SJCRH30 (cell line): ENCODE data around the gene ZNF71. TPM values are rescaled to one million over a fixed set of nuclear protein-coding genes. Genes with fewer than 3 reads are reported as not detected.
"Not testable (repeated sequence)": the region's sequence is repeated elsewhere in the genome, so short reads cannot be mapped to it uniquely, and the experiment has no call there.

Experiments used
- DNase-seq, 2 experiments: peaks; one replicate each; pipeline ENCODE4 v3.0.0-alpha.2; 2015 to 2020
- H3K27ac ChIP-seq: fragments of 250-450 bp; sonication (Bioruptor Pico); 2 replicates; pipeline ENCODE4 v1.5.1; 2020; ENCODE audit warnings: mild to moderate bottlenecking, moderate library complexity
- H3K27me3 ChIP-seq: fragments of 250-450 bp; sonication (Bioruptor Pico); 2 replicates; pipeline ENCODE4 v1.5.1; 2020; ENCODE audit warnings: mild to moderate bottlenecking, moderate library complexity
- H3K36me3 ChIP-seq: fragments of 250-450 bp; sonication (Bioruptor Pico); 2 replicates; pipeline ENCODE4 v1.5.1; 2020; ENCODE audit warnings: mild to moderate bottlenecking, moderate library complexity
- H3K4me1 ChIP-seq: fragments of 250-450 bp; sonication (Bioruptor Pico); 2 replicates; pipeline ENCODE4 v1.5.1; 2020; ENCODE audit warnings: mild to moderate bottlenecking, moderate library complexity
- H3K4me3 ChIP-seq: fragments of 250-450 bp; sonication (Bioruptor Pico); 2 replicates; pipeline ENCODE4 v1.5.1; 2020; ENCODE audit warnings: mild to moderate bottlenecking, moderate library complexity
- H3K9me3 ChIP-seq: fragments of 250-450 bp; sonication (Bioruptor Pico); replicated peaks from 2 replicates; pipeline ENCODE4 v1.5.1; 2020; ENCODE audit warnings: mild to moderate bottlenecking, moderate library complexity
- total RNA-seq: library from RNA; depleted of rRNA; stranded (reverse); fragments of >200 nt; shearing (Covaris generic); gene quantifications from 2 replicates; pipeline ENCODE4 v1.2.3, GENCODE V29; 2014; rRNA removed

Gene ZNF71
- total RNA-seq, 1 experiment from 2014 or later = 11.1 TPM

DNA sequence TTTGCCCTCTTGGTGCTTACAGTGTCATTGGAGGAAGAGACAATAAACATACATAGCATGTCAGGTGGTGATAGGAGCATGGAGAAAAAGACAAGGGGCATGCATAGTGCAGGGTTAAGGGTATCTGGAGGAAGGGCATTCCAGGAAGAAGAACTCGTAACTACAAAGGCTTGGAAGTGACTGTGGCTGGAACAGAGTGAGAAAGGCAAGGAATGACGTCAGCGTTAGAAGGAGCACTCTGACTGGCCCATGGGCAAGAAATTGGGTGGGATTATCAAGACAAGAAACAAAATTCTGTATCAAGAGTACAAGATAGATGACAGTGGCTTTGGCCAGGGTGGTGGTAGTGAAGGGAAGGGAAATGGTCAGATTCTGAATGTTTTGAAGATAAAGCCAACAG is 59.0 kb downstream of the ZNF71 start:
- no peaks in the 10 kb centered on the region for H3K9me3 ChIP-seq
- no peaks in the 10 kb centered on the region for H3K27me3 ChIP-seq
- H3K36me3 ChIP-seq = no peaks in the 10 kb centered on the region
- no peak overlapping the region for H3K4me3 ChIP-seq
- no peaks in the 10 kb centered on the region for H3K4me1 ChIP-seq
- no peak overlapping the region for H3K27ac ChIP-seq
- DNase-seq = no peak

- no peaks in the 10 kb centered on the region; the same call in 1 of the 2 replicates for H3K9me3 ChIP-seq
- no peaks in the 10 kb centered on the region for H3K36me3 ChIP-seq
- no peaks in the 10 kb centered on the region for H3K27me3 ChIP-seq
- DNase-seq = peak in 1 of 2 experiments; percentile 26
- no peak overlapping the region for H3K27ac ChIP-seq
- H3K4me3 ChIP-seq = no peak overlapping the region
- H3K4me1 ChIP-seq = no peaks in the 10 kb centered on the region
Observed at GRCh38 chr19:56660381-56661107, 65.4 kb downstream of the ZNF71 start.

DNA sequence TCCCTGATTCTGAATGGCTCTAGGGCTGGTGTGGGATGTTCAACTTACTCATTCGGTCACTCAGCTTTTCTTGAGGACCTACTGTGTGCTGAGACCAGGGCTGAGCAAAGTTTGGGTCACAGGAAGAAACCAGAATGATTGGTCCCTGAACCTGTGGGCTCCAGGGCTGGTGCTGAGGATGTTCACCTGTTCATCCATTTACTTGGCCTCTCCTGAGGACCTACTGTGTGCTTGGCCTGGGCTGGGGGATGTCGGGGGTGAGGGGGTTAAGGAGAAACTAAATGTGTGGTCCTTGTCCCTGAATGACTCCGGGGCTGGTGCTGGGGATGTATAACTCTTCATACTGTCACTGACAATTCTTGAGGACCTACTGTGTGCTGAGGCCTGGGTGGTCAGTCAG is 66.1 kb downstream of the ZNF71 start:
- H3K9me3 ChIP-seq = no peaks in the 10 kb centered on the region; the same call in 1 of the 2 replicates

DNA sequence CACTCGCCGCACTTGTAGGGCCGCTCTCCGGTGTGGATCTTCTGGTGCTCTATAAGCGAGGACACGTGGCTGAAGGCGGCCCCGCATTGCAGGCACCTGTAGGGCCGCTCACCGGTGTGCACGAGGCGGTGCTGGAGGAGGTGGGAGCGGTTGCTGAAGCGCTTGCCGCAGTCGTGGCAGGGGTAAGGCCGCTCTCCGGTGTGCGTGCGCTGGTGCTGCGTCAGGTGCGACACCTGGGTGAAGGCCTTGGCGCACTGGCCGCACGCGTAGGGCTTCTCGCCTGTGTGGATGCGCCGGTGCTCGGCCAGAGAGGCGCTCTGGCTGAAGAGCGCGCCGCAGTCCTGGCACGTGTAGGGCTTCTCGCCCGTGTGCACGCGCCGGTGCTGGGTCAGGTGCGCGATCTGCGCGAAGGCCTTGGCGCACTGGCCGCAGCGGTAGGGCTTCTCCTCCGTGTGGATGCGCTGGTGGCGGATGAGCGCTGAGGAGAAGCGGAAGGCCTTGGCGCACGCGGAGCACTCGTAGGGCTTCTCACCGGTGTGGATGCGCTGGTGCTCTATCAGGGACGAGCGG is 68.9 kb downstream of the ZNF71 start:
- no peak for DNase-seq
- no peaks in the 10 kb centered on the region; the same call in 1 of the 2 replicates for H3K9me3 ChIP-seq
- H3K4me1 ChIP-seq = no peaks in the 10 kb centered on the region

More for the DNA sequence above, 66.1 kb downstream of the ZNF71 start:
- Histone ChIP-seq H3K27me3 (no peaks in the 10 kb centered on the region), H3K4me1 (no peaks in the 10 kb centered on the region), H3K4me3 (no peak overlapping the region), H3K36me3 (no peaks in the 10 kb centered on the region), H3K27ac (no peak overlapping the region)
- DNase-seq = no peak

DNA sequence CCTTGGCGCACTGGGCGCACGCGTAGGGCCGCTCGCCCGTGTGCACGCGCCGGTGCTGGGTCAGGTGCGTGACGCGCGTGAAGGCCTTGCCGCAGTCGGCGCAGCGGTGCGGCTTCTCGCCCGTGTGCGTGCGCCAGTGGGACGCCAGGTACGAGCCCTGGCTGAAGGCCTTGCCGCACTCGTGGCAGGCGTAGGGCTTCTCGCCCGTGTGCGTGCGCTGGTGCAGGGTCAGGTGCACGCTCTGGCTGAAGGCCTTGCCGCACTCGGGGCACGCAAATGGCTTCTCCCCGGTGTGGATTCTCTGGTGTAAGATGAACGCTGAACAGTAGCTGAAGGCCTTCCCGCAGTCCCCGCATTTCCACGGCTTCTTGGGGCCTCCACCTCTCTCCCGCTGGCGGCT is 69.4 kb downstream of the ZNF71 start:
- Histone ChIP-seq H3K36me3 (no peaks in the 10 kb centered on the region), H3K27ac (no peak overlapping the region), H3K27me3 (no peaks in the 10 kb centered on the region), H3K4me1 (no peaks in the 10 kb centered on the region), H3K4me3 (no peak overlapping the region), H3K9me3 (no peaks in the 10 kb centered on the region; the same call in 1 of the 2 replicates)
- no peak for DNase-seq

More for the DNA sequence above, 68.9 kb downstream of the ZNF71 start:
- Histone ChIP-seq H3K27me3 (no peaks in the 10 kb centered on the region), H3K36me3 (no peaks in the 10 kb centered on the region), H3K4me3 (no peak overlapping the region), H3K27ac (no peak overlapping the region)

- Histone ChIP-seq H3K36me3 (no peaks in the 10 kb centered on the region), H3K27me3 (no peaks in the 10 kb centered on the region), H3K9me3 (no peaks in the 10 kb centered on the region), H3K27ac (no peak overlapping the region), H3K4me3 (no peak overlapping the region), H3K4me1 (no peaks in the 10 kb centered on the region)
- DNase-seq = peak in 1 of 2 experiments; percentile 15
Observed at GRCh38 chr19:56667311-56667870, 72.3 kb downstream of the ZNF71 start.

DNA sequence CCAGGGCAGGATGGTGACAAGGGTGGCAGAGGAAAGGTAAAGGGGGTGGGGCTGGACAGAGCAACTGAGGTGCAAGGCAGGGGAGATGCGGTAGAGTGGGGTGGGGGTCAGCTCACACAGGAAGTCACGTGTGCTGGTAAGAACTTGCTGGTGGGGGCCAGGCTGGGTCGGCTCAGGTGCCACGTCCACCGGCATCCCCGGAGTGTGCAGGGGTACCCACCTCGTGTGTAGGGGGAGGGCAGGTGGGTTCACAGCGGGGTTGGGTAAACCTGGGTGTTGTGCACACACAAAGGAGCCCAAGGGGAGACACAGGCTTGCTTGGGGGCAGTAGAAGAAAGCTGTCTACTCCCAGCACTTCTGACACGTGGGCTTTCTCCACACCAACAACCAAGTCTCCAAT is 73.6 kb downstream of the ZNF71 start:
- no peaks in the 10 kb centered on the region for H3K4me1 ChIP-seq
- no peak for DNase-seq
- H3K9me3 ChIP-seq = no peaks in the 10 kb centered on the region
- H3K4me3 ChIP-seq = no peak overlapping the region
- H3K36me3 ChIP-seq = no peaks in the 10 kb centered on the region
- no peaks in the 10 kb centered on the region for H3K27me3 ChIP-seq
- H3K27ac ChIP-seq = no peak overlapping the region

- DNase-seq = no peak
- no peak overlapping the region for H3K4me3 ChIP-seq
- H3K27ac ChIP-seq = no peak overlapping the region
- H3K9me3 ChIP-seq = no peaks in the 10 kb centered on the region
- H3K27me3 ChIP-seq = no peaks in the 10 kb centered on the region
- H3K36me3 ChIP-seq = no peaks in the 10 kb centered on the region
- no peaks in the 10 kb centered on the region for H3K4me1 ChIP-seq
Observed at GRCh38 chr19:56670401-56670960, 75.4 kb downstream of the ZNF71 start.

DNA sequence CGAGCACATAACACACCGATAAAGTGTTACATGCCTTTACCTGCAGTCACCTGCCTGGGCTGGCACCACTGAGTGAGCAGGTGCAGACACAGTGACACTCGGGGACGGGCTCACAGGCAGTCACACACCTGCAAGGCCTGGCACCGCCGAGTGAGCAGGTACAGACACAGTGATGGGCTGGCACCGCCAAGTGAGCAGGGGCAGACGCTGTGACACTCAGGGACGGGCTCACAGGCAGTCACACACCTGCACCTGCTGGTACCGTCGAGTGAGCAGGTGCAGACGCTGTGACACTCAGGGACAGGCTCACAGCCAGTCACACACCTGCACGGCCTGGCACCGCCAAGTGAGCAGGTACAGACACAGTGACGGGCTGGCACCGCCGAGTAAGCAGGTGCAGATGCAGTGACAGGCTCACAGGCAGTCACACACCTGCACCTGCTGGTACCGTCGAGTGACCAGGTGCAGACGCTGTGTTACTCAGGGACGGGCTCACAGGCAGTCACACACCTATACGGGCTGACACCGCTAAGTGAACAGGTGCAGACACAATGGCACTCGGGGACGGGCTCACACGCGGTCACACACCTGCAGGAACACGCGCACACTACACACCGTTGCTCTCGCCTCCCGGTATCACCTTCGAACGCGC is 76.0 kb downstream of the ZNF71 start:
- no peaks in the 10 kb centered on the region for H3K9me3 ChIP-seq
- H3K27ac ChIP-seq = no peak overlapping the region

DNA sequence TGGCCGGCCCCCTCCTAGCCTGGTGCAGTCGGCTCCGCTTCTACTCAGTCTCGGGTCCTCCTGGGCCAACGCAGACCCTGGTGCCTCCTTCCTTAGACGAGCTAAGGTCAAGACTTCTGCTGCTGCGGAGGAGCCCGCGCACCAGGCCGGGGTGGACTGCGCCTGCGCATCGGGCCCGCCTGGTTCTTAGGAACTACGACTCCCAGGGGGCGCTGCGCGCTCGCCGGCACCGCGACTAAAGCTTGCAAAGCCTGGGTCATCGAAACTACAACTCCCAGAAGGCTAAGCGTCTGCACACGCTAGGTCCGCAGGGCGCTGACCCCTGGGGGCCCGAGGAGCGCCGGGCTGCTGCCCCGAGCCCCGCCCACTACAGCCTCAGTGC is 76.5 kb downstream of the ZNF71 start, which contains the start of gene ZNF835:
ZNF835 (minus strand) TSS at position 145 of the 382 bp plus-strand sequence. CDS start 6,559 bp downstream, outside the sequence.
- Histone ChIP-seq H3K4me3 (peak within 1 kb of the TSS; percentile 45), H3K36me3 (no peaks in the 10 kb centered on the region), H3K27me3 (no peaks in the 10 kb centered on the region), H3K9me3 (no peaks in the 10 kb centered on the region), H3K27ac (no peak within 1 kb of the TSS), H3K4me1 (no peaks in the 10 kb centered on the region)
- peak; percentile 55 to 62 for DNase-seq

More for the DNA sequence above, 76.0 kb downstream of the ZNF71 start:
- Histone ChIP-seq H3K36me3 (no peaks in the 10 kb centered on the region), H3K4me3 (peak overlapping the region; percentile 45), H3K27me3 (no peaks in the 10 kb centered on the region), H3K4me1 (no peaks in the 10 kb centered on the region)
- no peak for DNase-seq

DNA sequence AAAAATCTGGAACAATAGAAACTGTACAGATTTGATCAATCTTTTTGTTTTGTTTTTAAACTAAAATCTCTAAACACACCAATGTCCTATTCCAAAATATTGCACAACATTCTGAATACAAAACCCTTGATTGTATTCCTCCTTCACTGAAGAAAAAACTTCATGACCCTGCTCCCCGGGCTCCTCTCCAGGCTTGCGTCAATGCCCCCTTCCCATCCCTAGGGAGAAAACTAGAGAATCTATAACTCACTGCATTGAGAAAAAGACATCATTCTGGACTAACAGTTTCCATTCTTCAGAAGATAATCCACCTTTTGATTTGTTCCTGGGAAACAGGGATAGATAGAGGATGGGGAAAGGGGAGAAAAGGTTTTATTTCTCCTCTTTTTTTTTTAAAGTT is 77.5 kb downstream of the ZNF71 start:
- not testable (repeated sequence) for H3K4me3 ChIP-seq, H3K36me3 ChIP-seq, DNase-seq, H3K27ac ChIP-seq, H3K27me3 ChIP-seq, H3K9me3 ChIP-seq, H3K4me1 ChIP-seq

Other genes with a start within 250 kb of the ZNF71 start
- 2.5 and 3.3 TPM in 2 replicates for gene ZNF582, start 201.8 kb upstream of the ZNF71 start, total RNA-seq
- gene ZNF583, start 191.0 kb upstream of the ZNF71 start, total RNA-seq = 4.0 and 6.4 TPM in 2 replicates
- gene ZNF667, start 118.0 kb upstream of the ZNF71 start, total RNA-seq = 8.7 and 10.3 TPM in 2 replicates
- gene ZNF471, start 87.4 kb upstream of the ZNF71 start, total RNA-seq = 2.5 and 3.4 TPM in 2 replicates
- 8.1 and 10.4 TPM in 2 replicates for gene ZFP28, start 56.4 kb upstream of the ZNF71 start, total RNA-seq
- gene ZNF470, start 27.8 kb upstream of the ZNF71 start, total RNA-seq = 6.1 and 7.2 TPM in 2 replicates
- 0.55 and 0.71 TPM in 2 replicates for gene SMIM17, start 47.9 kb downstream of the ZNF71 start, total RNA-seq
- gene ZNF835, start 76.5 kb downstream of the ZNF71 start, total RNA-seq = 0.10 and 0.43 TPM in 2 replicates
- 501 and 545 TPM in 2 replicates for gene PEG3, start 245.4 kb downstream of the ZNF71 start, total RNA-seq
- 7.1 and 8.9 TPM in 2 replicates for gene ZIM2, start 245.4 kb downstream of the ZNF71 start, total RNA-seq